Skeletal muscle cell (primary cell): Measurements from ENCODE around the gene DNPH1.

ENCODE experiments used
- DNase-seq: peaks from one replicate; pipeline ENCODE4 v3.0.0-alpha.2; 2010; ENCODE audit warnings: low read depth
- H3K4me3 ChIP-seq: 2 replicates; pipeline ENCODE4 v1.5.1; 2011; ENCODE audit warnings: low read depth, mild to moderate bottlenecking, control low read depth, low read length, moderate library complexity

The DNPH1 gene

DNA sequence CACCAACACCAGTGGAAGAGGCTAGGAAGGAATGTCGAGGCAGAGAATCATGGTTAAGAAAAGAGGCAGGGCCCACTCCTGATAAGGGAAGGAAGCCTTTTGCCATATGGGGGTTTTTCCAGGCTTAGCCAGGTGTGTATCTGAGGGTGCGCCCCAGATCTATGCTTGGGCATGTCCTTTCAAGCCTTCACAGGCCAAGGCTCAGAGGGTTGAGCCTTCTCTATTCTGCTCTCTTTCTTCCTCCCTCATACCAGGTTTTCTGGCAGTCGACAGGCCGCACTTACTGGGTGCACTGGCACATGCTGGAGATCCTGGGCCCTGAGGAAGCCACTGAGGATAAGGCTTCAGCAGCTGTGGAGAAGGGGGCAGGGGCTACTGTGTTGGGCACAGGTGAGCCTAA, 42.6 kb downstream of the DNPH1 start:
- no peak overlapping the region for H3K4me3 ChIP-seq
- no peak for DNase-seq

DNA sequence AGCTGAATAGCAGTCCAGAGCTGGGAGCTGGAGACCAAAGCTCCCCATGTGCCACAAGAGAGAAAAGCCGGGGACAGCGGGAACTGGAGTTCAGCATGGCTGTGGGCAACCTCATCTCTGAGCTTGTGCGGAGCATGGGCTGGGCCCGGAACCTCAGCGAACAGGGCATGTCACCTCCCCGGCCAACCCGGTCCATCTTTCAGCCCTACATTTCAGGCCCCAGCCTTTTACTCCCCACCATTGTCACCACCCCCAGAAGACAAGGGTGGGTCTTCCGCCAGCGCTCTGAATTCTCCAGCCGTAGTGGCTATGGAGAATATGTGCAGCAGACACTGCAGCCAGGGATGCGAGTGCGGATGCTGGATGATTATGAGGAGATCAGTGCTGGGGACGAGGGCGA, 43.3 kb downstream of the DNPH1 start:
- H3K4me3 ChIP-seq = no peak overlapping the region
- no peak for DNase-seq

DNA sequence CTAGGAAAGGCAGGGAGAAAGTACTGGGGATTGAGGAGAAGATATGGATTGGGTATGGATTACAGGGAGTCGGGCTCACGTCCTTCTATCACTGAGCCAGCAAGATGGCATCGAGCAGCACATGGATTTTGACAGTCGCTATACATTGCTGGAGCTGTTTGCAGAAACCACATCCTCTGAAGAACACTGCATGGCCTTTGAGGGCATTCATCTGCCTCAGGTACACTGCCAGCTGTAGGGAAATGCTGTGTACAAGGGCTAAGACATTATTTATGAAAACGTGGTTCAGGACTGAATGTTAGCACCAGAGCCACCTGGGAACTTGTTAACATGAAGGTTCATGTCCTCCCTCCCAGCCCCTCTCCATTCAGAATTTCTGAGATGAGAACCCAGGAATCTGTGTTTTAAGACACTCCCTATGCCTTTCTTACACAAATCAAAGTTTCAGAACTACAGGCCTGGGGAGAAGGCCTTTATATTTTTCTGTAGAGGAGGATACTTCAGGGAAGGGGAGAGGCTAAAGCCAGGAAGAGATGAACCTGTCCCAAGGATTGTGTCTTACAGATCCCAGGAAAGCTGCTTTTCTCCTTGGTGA, 43.8 kb downstream of the DNPH1 start:
- no peak for DNase-seq
- H3K4me3 ChIP-seq = no peak overlapping the region

DNA sequence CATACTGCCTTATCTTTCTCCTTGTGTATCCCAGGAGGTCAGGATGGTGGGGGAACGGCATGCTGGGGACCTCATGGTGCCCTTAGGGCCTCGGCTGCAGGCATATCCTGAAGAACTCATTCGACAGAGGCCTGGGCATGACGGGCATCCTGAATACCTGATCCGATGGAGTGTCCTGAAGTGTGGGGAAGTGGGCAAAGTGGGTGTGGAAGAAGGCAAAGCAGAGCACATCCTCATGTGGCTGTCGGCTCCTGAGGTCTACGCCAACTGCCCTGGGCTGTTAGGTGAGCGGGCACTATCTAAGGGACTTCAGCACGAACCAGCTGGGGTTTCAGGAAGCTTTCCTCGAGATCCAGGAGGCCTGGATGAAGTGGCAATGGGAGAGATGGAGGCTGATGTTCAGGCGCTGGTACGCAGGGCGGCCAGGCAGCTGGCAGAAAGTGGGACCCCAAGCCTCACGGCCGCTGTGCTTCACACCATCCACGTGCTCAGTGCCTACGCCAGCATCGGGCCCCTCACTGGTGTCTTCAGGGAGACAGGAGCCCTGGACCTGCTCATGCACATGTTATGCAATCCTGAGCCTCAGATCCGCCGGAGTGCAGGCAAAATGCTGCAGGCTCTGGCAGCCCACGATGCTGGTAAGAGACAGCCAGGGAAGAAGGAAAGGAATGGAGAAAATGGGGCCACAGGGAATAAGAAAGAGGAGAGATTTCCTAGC, 44.9 kb downstream of the DNPH1 start:
- DNase-seq = no peak
- no peak overlapping the region for H3K4me3 ChIP-seq

GRCh38 chr6:43183441-43183840, 45.8 kb downstream of the DNPH1 start:
- DNase-seq = no peak
- H3K4me3 ChIP-seq = no peak overlapping the region

GRCh38 chr6:43181942-43182860, 47.1 kb downstream of the DNPH1 start, which contains the start of gene CUL9:
Gene CUL9 (plus strand): TSS chr6:43182196. CDS start chr6:43184311, 2,115 bp downstream.
- peak within 1 kb of the TSS; percentile 66 for H3K4me3 ChIP-seq
- no peak for DNase-seq

DNA sequence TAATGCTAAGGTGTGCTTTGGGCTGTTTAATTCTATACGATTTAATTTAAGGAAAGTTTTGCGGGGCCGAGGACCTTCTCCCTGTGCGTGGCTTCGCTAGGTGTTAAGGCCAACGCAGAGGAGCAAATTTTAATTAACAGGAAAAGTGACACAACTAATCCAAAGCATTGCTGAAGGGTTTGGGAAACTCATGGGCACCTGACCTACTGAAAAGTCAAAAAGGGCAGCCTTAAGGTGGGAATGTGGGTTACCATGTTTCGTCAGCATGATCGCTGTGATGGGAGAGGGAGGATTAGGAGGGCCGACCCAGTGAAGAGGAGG, 47.7 kb downstream of the DNPH1 start:
- DNase-seq = no peak
- peak overlapping the region; percentile 66 for H3K4me3 ChIP-seq

DNA sequence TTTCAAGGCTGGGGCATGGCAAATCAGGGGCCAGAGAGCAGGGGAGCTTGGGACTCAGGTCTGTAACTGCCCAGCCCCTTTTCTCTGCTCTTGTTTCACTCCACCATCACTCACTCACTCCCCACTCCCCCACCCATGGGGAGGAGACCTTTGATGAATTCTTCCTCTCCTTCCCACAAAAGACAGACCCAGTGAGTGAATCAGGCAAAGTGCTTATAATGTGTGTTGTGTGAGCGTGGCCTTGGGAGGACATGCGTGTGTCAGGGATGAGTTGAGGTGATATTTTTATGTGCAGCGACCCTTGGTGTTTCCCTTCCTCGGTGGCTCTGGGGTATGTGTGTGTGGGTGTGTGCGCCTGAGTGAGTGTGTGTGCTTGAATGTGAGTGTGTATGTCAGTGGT, 48.3 kb downstream of the DNPH1 start:
- no peak for DNase-seq
- no peak overlapping the region for H3K4me3 ChIP-seq

DNA sequence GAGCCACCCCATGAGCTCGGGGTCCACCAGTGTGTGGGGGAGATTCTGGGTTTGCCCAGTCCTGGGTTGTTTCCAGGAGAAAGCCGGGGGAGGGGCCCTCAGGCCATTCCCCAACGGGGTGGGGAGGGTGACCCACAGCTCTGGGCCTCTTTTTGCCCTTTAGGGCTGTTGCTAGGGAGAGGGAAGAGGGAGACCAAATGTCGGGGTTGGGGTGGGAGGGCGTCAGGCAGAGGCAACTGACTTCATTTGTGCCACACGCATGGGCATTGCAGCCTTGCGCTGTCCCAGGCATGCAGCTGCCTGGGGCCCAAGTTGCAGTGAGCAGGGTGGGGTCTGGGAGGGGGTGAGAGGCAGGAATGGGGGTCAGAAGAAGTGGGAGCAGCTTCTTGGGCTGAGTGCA, 49.2 kb downstream of the DNPH1 start:
- H3K4me3 ChIP-seq = no peak overlapping the region
- no peak for DNase-seq

- no peak for DNase-seq
- no peak overlapping the region for H3K4me3 ChIP-seq
These were observed 50.1 kb downstream of the DNPH1 start for GRCh38 chr6:43178951-43179830.

DNA sequence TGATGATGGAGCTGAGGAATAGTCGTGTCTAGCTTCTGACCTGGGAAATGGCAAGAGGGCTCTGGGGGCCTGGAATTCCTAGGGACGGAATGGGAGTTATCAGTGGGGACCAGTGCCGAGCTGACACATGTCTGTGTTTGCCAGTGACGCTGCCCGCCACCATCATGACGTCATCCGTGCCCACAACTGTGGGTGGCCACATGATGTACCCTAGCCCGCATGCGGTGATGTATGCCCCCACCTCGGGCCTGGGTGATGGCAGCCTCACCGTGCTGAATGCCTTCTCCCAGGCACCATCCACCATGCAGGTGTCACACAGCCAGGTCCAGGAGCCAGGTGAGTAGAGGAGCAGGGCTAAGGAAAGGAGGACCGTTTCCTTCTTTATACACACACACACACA, 51.1 kb downstream of the DNPH1 start:
- DNase-seq = no peak
- no peak overlapping the region for H3K4me3 ChIP-seq

DNA sequence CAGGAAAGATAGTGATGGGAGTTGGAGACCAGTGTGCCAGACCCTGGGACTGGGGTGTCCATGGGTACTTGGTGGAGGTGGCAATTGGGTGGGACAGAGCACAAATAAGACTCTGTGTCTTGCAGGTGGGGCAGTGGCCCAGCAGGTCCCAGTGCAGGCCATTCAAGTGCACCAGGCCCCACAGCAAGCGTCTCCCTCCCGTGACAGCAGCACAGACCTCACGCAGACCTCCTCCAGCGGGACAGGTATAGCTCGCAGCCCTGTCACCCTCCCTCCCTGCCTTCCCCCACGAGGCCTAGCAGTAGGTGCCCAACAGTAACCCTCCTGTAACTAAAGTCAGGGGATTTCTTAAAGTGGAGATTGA, 52.9 kb downstream of the DNPH1 start:
- no peak for DNase-seq
- H3K4me3 ChIP-seq = no peak overlapping the region

GRCh38 chr6:43175676-43176422, 53.4 kb downstream of the DNPH1 start:
- H3K4me3 ChIP-seq = no peak overlapping the region
- DNase-seq = no peak
